Epithelial cell of esophagus (primary cell): ENCODE results near the gene IGFLR1.

Experiments
- DNase-seq: peaks from one replicate; pipeline ENCODE4 v3.0.0; 2010; ENCODE audit warnings: low read depth
- H3K4me3 ChIP-seq: 2 replicates; pipeline ENCODE4 v1.5.1; 2011; ENCODE audit warnings: mild to moderate bottlenecking, low read length, control low read depth
- TF ChIP-seq, protein P1 (sequence below): IDR thresholded peaks from 2 replicates; pipeline ENCODE4 v1.5.1; 2011; ENCODE audit warnings: low read depth, mild to moderate bottlenecking, low read length, control low read depth, inconsistent platforms; ENCODE audit not compliant: insufficient read depth; ENCODE audit errors: missing control alignments

The IGFLR1 gene

DNA sequence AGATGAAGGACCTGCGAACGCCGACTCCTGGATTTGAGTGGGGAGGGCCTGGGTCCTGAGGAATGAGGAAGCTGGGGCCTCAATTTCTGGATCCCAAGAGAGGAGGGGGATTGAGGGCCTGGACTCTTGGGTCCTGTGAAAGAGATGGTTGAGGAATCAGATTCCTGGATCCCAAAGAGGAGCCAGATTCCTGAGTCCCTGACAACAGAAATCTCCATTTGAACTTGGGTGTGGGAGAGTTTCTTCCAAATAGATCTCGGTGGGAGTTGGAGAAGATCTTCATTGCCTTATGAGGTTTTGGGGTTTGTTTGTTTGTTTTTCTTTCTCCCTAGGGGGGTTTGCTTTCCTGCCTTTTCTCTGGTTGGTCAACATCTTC is 3.8 kb upstream of the IGFLR1 start:
- no peak for DNase-seq
- H3K4me3 ChIP-seq: peak overlapping the region; percentile 92
- TF ChIP-seq, protein P1, sequence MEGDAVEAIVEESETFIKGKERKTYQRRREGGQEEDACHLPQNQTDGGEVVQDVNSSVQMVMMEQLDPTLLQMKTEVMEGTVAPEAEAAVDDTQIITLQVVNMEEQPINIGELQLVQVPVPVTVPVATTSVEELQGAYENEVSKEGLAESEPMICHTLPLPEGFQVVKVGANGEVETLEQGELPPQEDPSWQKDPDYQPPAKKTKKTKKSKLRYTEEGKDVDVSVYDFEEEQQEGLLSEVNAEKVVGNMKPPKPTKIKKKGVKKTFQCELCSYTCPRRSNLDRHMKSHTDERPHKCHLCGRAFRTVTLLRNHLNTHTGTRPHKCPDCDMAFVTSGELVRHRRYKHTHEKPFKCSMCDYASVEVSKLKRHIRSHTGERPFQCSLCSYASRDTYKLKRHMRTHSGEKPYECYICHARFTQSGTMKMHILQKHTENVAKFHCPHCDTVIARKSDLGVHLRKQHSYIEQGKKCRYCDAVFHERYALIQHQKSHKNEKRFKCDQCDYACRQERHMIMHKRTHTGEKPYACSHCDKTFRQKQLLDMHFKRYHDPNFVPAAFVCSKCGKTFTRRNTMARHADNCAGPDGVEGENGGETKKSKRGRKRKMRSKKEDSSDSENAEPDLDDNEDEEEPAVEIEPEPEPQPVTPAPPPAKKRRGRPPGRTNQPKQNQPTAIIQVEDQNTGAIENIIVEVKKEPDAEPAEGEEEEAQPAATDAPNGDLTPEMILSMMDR: no peak

DNA sequence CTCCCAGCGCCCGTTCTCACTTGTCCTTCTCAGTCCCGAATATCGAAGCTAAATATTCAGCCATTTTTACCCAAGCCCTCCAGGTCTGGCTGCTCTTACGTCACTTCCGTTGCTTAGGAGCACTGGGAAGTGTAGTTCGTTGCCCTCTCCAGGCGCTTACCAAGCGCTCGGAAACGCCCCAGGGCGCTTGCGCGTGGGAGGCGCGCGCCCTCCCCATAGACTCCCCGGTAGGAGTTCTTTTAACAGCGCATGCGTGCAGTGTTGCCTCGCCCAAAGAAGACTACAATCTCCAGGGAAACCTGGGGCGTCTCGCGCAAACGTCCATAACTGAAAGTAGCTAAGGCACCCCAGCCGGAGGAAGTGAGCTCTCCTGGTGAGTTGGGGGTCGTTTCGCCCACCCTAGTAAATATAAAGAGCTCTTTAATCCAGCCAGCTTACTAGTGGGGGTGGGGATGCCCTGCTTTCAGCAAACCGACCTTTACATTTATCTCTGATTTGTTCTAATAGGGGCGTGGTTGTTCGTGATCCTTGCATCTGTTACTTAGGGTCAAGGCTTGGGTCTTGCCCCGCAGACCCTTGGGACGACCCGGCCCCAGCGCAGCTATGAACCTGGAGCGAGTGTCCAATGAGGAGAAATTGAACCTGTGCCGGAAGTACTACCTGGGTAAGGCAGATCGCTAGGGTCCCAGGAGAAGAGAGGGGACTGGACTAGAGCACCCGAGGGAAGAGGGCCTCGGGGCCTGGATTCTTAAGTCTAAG is 3.3 kb upstream of the IGFLR1 start, which contains the start of the genes PSENEN and U2AF1L4:
TSS of gene PSENEN (plus strand) at position 324 of the 759 bp plus-strand sequence. CDS start at position 604, 280 bp downstream.
TSS of gene U2AF1L4 (minus strand) at position 91 of the 759 bp plus-strand sequence. CDS start at position 64, 27 bp downstream.
- peak within 1 kb of the TSS; percentile 92 for H3K4me3 ChIP-seq
- peak; percentile 100 for DNase-seq
- TF ChIP-seq, protein P1: no peak

DNA sequence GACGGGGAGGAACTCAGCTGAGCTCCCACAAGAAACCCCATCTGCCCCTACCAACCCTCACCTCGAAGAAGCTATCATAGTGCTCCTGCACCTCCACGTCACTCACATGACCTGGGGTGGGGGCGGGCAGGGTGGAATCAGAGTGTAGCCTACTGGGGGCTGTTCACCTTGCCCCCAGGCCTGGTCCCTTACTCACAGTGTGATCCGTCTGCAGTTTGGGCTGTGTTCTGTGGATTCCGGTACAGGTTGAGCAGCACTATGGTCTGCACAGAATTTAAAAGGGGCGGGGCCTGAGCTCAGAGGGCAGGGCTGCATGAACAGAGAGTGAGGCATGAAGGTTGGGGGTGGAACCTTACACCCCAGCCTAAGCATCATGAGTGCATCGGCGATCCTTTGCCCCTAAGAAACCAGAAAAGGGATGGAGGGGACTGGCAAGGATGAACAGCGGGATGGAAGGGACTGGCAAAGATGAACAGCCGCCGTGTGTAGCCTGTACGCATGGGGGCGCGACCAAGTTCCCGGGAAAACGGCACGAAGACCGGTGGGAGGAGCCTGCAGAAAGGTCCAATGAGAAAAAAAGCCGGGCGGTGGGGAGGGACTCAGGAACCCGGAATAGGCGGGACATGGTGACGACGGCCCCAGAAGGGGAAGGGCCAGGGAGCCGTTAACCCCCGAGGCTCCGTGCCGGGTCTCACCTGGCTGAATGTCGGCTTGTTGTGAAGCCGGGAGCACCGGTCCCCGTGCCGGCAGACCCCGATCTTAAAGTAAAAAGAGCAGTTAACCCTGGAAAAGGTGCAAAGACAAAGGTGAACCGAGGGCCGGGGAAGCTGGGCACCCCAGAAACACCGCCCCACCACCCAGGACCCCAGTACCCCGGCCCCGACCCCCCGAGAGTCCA is 2.4 kb upstream of the IGFLR1 start:
- peak; percentile 97 for DNase-seq
- peak overlapping the region; percentile 92 for H3K4me3 ChIP-seq
- TF ChIP-seq, protein P1: peak; percentile 40

DNA sequence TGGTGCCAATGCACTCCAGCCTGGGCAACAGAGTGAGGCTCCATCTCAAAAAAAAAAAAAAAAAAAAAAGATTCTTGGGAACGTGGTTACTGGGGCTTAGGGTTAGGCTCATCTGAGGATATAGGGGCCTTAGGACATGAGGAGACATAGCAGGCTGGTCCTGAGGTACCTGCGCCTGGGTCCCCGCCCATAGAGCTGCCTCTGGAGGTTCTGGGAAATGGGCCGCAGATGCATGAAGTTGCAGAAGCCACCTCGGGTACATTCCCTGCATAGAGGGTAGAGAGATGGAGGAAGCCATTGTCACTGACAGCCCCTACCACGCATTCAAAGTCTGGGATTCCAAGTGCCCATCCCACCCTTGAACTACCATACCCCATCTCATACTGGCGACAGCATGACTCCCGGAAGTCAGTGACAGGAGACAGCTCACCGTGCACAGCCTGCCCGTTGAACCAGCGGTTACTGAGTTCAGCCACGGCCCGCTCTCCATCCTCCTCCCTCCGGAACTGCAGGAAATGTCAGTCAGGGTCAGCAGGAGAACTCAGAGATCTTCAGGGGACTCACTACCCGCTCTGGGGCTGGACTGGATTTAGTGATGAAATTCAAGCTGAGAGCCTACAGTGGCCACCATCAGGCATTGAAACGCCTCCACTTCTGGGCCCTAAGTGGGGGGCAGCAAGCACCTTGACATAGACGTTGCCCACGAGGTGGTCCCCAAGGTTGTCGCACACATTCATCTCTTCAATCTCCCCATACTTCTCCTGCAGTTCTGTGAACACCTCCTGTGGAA is 1.6 kb upstream of the IGFLR1 start:
- TF ChIP-seq, protein P1: no peak
- H3K4me3 ChIP-seq: peak overlapping the region; percentile 92
- DNase-seq: no peak

DNA sequence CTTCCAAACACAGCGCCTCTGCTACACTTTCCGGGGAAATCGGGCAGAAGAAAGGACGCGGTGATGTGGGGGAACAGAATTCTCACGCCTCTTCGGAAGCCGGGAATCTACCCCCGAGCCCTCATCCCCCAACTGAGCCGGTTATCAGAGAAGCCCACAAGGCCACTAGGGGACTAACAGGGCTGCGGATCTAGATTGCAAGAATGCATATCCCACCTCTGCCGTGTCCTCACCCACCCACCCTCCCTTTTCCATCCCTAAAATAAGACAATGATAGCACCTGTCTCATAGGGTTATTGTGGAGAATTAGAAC is 1.1 kb downstream of the IGFLR1 start:
- peak overlapping the region; percentile 72 for H3K4me3 ChIP-seq
- TF ChIP-seq, protein P1: no peak
- DNase-seq: no peak

DNA sequence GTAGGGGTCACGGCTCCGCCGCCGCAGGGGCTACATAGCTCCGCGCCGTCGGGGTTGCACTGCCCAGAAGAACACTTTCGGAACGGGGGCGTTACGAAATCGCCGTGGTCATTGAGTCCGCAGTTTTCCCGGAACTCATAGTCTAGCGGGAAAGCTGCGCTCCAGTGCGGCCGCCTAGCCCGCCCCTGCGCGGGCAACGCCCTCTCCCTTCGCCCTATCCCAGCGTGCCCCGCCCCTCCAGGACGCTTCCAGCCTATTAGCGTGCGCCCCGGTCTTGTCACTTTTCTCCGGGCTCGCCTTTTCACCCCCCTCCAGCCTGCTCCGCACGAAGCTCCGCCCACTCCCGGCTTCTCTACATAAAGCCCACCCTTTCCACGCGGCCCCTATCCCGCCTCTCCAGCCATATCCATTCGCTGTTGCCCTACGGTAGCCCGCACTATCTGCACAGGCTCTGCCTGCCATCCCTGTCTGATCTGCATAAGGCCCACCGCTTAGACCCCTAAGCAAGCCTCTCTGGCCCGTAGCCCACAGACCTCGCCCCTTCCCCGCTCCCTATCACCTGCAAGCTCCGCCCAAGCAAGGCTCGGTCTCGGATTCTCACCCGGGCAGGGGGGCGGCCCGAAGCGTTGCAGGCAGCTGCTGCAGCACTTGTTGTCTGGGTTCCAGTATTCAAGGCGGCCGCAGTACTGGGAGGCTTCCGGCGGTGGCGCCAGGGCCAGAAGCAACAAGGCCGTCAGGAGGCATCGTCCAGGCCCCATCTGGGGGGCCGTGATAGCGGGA is 1.6 kb downstream of the IGFLR1 start:
- peak overlapping the region; percentile 72 for H3K4me3 ChIP-seq
- DNase-seq: peak; percentile 97
- TF ChIP-seq, protein P1: peak; percentile 28
